NCI-H526 (cell line): ENCODE measurements around the gene AKAP8.

Experiments used
- DNase-seq, 2 experiments: peaks; one replicate each; lab custom pipeline; 2025; lab: John Stamatoyannopoulos, UW

The AKAP8 gene

DNA sequence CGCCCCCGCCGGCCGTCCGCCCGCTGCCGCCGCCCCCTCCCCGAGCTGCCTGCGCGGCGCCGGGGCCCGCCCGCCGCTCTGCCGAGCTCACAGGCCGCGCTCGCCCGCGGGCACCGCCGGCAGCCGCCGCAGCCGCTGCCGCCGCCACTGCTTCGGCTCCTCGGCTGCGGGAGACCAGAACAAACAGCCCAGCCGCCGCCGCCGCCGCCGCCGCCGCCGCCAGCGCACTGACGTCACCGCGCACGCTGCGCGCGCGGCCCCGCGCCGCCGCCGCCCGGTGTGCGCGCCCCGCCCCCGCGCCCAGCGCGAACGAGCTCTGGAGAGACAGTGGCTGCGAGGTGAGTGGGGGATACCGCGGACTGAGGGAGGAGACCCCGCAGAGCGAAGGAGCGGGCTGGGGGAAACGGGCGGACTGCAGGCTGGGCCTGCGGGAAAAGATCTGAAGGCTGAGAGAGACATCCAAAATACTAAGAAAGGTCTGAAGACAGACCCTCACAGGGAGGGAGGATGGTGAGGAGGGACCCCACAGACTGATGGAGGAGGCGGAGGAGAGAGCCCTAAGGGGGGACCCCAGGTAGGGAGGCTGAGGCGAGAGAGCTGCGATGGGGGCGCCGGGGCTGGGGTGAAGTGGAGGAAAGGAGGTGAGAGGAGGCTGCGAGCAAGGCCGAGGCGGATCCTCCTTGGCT lies 47.1 kb downstream of the AKAP8 start, which contains the start of gene BRD4:
Gene BRD4, minus strand, starts transcription at position 229 of the 686 bp plus-strand sequence. CDS start 59,440 bp downstream, outside the sequence.
- DNase-seq, result peak in 1 of 2 experiments; percentile 61

DNA sequence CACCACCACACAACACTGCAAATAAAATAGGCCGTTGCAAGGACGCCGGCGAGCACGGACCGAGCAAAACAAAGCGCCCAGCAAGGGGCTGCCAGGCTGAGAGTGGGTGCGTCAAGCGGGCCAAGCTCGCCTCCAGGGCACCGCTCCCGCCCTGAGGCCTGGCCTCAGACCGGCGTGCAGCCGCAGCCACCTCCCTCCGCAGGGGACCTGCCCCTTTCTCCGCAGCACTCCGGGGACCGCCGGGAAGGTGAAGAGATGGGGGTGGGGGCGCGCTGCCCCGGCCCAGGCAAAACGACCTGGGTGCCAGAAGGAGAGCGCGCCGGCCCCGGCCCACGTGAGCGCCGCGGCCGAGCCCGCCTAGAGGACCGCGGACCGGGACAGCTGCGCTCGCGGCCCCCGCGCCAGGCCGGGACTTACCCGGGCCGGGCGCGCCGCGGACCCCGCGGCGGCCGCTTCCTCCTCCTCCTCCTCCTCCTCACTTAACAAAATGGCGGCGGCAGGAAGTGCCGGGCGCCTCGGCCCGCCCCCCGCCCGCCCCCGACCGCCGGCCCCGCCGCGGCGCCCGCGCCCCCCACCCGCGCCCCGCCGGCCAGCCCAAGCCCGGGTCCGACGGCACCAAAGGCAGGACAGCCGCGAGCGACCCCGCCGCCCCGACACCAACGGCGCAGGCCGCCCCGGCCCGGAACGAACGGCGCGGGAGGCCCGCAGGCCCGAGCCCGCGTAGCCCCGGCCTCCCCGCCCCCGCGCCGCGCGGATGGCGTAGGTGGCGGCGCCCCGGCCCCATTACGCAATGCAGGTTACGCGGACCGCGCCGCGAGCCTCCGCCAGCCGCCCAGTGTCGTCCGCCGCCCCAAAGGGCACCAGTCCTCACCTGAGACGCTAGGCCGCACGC lies 47.9 kb downstream of the AKAP8 start:
- DNase-seq, result peak in 1 of 2 experiments; percentile 34

DNA sequence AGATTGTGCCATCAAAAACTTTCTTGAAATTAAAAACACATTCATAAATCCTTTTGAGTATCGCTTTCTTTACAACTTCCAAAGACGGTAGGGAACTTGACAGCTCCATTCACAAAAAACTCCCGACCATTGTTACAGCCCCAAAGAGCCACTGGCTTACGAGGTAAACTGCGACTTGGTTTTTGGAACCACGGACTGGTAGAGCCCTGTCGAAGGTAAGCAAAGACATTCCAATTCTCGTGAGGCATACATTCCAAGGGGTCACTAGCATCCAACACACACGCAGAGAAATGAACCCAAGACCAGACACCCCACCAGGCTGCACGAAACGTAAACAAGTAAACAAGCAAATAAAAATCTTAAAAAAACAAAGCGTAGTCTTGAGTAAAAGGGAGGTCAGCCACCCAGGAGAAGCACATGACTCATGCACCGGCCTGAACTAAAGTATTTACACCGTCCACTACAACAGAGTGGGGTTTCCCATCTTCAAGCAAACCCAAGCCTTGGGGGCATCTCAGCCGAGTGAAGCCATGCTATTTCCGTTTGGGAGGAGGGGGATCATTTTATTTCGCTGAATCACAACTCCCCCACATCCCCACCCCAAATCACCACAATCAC lies 48.7 kb downstream of the AKAP8 start:
- DNase-seq, result no peak

DNA sequence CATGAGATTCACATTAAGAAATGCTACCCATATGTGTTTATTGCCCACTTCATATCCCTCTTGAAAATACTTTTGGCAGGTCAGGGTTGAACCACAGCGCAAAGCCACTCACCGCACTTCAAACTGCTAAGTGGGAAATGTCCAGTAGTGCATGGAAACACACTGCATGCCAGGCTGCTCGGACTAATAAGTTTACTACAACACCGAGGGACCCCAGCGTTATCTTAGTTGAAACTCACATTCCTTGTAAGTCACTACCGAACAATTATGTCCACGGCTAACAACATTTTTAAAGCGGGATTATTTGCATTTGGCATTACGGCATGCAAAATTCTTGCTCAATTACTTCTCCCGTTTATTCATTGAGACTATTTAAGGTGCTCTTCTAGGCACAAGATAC lies 51.3 kb downstream of the AKAP8 start:
- peak; percentile 21 to 37 for DNase-seq

DNA sequence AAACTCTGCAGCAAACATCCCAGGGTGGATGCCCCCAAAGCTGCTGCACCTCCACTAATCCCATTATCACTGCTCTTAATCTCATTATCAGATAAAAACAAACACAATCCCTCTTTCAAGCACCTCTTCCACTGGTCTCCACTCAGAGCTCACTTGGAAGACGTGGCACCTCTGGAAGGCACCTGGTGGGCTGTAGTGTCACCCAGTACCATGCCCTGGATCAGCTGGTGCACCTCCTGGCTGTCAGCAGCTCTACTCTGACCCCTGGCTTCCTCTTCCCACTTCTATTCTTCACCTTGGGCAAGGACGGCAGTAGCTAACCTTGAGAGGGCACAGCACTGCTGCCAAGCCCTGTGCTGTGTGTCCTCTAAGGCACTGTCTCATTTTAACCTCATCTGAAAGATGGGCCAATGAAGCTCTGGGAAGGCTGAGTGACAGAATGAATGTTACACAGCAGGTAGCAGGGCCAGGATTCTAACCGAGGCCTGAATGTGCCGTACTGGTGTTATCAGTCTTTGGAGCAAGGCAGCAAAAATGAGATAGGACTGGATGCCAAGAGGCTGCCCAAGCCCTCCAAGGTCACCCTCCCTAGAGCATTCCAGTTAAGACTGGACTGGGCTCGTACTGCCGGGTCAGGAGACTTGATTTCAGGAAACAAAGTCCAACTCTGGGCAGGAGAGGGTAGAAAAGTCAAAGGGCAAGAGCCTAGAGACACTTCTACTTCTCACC lies 54.6 kb downstream of the AKAP8 start:
- DNase-seq, result no peak

DNA sequence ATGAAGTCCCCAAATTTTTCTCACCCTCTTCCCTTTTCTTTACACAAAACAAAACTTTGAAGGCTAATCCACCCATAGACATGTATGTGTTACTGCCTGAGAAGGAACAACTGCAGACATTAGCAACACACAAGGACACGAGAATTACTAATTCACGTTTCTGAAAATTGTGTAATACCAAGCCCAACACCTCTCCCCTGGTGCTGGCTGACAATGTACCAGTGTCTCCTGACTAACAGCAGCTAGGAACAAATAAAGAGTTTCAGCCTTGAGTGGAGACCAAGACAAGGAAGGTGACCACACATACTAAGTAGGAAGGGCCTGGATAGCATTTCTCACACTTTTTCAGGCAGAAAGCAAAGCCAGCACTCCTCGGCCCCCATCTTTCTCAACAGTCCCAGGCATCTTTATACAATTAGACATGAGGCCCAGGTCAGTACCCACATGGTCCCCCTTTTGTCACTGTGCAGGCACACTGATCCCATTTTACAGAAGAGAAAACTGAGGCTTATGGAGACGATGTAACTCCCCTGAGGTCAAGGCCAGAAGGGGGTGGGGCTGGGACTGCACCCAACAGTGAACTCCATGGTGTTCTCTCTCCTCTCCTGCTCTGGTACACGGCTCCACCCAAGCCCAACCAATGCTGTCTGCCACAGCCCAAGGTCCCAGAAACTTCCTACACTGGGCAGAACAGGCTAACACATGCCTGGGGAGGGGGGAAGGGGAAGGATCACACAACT lies 55.9 kb downstream of the AKAP8 start:
- DNase-seq, result no peak

DNA sequence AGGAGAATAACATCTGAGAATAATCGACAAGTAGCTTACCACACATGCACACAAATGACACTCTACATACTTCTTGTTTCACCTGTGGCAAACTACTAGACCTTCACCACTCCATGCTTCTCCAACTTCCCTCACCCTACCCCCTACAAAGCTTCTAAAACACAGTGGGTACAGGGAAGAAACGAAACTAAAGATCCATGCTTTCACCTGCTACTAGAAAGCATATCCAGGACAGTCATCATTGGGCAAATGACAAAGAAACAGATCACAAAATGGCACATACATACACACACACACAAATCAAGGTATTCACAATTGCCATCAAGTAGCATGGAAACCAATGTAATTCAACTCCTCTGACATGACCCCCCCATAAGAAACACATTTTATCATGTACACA lies 57.8 kb downstream of the AKAP8 start:
- DNase-seq, result no peak

DNA sequence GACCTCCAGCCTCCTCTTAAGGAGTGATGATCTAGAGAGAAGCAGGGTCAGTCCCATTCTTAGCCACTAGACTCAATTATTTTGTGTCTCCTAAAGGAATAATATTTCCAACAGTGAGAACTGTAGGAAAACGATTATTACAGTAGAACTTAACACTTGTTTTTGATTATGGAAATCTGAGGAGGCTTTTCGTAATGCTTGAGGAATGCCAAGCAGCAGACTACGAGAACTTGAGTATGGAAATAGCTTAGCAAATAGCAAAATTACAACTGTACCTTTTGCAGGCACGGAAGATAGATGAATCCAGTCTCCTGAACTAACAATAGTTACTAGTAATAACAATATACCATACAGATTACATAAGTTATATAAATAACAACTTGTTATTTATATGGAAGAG lies 59.5 kb downstream of the AKAP8 start:
- no peak for DNase-seq

DNA sequence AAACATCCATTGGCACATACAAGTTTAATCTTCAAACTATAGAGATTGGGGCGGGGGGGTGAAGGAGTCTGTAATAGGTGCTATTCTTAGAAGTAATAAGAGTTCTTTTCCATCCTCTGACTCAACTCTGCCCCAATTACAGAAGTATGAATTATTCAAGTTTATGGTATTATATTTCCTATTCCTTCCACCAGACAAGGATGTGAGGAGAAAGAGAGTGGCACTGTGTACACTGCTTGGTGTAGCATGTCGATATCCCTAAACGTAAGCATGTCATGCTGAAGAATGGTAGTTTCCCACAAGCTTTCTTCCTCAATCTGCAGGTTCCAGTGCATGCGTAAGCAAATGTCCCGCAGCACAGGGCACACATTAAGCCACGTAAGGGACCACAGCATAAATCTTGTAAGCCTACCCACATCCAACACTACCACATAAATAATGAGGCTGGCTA lies 61.3 kb downstream of the AKAP8 start:
- DNase-seq, result no peak

DNA sequence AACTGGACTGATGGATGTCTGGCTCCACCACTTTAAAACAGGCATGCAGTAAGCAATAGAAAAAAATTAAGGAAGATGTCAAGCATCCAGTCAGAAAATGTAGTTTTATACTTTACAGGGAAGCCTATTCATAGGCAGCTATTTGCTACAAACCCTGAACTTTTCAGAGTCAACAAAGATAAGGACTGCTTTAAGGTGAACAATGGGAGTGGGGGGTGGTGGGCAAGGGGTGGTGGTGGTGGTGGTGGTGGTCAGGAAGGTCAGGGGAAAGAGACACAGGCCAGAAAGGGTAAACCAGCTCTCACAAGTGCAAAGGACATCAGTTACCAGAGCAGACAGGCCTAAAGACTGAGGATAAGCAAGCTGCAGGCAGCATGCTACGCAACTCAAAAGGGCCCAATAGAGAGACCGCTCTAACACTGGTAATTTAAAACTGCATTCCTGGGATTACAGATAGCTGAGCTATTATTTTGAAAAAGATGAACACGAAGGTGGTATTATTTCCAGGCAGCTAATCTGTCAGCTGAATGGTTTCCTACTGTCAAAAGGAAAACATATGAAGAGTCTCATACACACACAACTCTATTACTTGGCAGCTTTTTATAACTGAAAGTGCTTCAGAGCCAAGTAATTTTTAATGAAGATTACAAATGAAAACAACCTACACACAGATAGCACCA lies 62.1 kb downstream of the AKAP8 start:
- DNase-seq, result no peak

DNA sequence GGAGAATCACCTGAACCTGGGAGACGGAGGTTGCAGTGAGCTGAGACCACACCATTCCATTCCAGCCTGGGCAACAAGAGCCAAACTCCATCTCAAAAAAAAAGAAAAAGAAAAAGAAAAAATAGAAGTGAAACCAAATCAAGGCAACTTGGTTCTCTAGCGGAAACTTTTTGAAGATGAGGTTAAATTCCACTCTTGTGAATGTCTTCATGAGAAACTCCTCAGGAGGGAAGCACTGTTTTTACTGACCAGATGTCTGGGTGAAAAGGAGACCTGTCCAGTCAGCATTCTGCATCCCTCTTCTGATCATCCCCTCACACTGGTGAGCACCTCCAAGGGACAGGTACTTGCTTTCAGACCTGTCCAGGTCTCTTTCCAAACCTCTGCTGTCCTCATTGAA lies 63.1 kb downstream of the AKAP8 start:
- no peak for DNase-seq

DNA sequence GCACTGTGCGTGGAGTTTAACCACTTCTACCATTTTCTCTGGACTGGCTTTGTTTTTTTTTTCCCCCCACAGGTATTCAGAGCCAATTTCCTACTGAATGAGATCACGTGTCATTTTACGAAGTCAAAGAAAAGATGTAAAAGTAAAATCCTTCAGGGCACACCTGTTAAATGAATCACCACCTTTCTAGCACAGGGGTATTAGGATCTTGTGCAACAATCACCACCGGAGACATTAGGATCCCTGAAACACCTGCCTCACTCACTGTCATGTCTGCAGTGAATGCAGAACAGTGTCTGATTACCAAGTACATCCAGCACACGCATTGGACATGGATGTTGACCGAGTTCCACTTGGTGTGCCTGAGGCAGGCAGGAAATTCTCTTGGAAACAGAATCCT lies 64.5 kb downstream of the AKAP8 start:
- DNase-seq, result no peak

DNA sequence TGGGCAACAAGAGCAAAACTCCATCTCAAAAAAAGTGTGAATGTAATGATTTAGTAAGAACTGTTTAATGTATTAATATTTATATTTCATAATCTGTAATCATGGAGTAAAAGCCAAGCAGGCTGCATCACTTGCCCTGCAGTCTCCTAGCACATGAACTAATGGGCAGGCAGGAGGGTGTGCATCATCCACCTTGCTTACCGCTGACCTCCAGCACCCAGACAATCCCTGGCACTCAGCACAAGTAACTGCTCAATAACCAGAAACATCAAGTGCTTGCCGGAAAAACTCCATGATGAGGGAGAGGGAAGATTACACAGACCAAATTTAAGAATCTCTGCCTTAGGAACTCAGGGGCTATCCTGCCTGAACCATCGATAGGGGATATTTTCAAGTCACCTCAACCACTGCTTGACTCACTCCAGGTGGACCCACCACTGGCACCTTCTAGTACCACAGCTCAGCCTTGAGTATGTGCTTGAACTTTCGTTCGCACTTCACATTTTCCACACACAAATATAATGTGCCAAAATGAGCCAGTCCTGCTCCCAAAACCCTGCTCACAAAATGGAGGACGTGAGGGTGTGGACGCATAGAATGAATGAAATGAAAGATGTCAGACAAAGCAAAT lies 65.8 kb downstream of the AKAP8 start:
- DNase-seq, result no peak

DNA sequence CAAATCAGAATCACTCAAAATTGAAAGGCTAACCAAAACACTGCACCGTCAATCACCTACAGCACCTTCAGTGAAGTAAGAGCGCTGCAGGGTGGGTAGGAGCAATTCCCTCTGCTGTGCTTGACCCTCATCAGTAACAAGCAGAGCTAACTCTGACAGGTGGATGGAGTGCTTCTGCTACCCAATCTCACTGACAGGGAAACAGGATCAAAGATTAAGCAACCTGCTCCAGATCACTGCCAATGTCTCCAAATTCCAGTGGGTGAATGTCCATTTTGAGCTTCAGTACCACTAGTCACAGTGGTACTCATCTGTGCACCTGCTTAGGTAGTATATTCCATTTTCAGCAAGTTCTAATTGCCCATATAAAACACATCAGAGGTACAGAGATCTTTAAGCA lies 72.4 kb downstream of the AKAP8 start:
- no peak for DNase-seq

DNA sequence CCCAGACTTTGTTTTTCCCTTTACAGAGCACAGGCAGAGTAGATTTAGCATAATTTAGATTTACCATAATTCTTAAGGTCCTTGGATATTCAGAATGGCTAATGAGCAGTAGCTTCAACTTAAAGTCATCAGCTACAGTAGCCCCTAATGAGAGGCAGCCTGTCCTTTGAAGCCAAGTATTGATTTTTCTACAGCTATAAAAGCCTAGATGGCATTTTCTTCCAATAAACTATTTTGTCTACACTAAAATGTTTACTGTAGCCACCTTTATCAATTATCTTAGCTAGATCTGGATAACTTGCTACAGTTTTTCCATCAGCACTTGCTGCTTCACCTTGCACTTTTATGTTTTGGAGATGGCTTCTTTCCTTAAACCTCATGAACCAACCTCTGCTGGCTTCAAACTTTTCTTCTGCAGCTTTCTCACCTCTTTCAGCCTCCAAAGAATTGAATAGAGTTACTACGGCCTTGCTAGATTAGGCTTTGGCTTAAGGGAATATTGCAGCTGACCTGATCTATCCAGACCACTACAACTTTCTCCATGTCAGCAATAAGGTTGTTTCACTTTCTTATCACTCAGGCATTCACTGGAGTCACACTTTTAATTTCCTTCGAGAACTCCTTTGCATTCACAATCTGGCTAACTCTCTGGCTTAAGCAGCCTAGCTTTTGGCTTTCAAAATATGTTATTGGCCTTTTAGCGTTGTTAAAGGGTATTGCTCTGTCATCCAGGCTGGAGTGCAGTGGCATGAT lies 73.8 kb downstream of the AKAP8 start:
- no peak for DNase-seq

DNA sequence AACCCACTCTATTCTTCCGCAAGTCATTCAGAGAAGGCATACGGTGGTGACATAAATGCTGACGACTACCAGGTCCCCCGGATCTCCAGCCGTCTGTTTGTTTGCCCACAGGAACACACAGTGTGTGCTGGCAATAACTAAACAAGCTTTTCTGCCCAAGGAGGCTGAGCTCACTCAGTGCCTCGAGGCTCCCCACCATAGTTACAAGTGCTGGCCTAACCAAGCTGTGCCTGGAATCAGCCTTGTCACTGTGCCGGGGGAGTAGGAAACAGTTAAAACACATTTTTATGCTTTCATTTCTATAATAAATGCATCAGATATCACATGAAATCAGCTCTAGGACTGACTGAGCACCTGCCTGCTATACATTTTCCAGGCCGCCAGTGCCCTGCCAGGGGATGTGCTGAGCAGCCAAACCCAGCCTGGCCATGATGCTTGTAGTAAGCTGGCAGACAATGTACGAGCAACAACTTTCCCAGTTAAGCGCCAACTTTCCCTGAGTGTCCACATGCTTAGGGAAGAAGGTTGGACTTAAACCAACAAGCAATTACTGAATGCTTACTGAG lies 75.4 kb downstream of the AKAP8 start:
- no peak for DNase-seq
